ENCODE results near the gene SHC4.
"Not testable (repeated sequence)": the region's sequence is repeated elsewhere in the genome, so short reads cannot be mapped to it uniquely, and the experiment has no call there.

SHC4 gene

DNA sequence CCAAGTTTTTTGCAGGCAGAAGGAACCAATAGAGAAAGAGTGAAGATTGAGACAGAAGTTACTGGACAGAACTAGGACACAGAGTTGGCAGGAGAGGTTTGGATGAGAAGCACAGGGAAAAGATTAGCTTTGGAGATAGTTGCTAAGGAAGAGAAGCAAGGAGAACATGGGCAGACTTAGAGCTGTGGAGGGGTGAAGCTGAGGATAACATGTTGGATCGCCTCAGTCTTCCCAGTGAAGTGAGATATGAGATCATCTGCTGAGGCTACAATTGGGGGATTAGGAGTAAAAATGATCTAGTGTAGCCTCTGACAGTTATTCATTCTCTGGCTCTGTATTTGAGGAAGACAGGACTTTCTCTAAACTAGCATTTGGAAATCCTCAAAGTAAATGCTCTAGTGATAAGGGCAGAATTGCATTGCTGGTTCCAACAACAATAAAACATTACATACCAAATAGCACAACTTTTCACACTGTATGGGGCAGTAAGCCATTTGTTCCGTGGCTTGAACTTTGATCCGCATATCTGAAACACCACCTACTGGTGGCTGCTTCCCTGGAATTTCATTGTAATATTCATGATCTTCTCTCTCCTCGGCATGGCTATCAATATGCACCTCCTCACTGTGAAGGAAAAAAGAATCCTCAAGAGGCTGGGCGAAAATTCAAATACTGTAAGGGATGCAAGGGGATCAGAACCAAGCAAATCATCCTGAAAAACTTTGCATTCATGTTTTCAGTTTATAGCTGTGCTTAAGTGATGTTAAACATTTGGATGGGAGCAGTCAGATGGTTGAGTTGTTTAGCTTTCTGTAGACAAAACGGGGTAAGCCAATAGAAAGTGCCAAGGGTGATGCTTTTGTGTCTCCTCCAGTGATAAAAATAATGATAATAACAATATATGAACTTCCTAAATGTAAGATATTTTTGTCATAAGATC is 107.9 kb downstream of the SHC4 start:
- H3K4me1 Mint-ChIP-seq (ENCODE audit: low read depth), result peaks cover 6% of the 10 kb centered on the region
- H3K27me3 Mint-ChIP-seq, result no peaks in the 10 kb centered on the region
- H3K9me3 Mint-ChIP-seq, result no peaks in the 10 kb centered on the region
- H3K36me3 Mint-ChIP-seq (ENCODE audit: low read depth), result no peaks in the 10 kb centered on the region
- H3K4me3 Mint-ChIP-seq, result no peak overlapping the region
- intact Hi-C loops (cut with micrococcal nuclease), result no loop called here
- H3K27ac Mint-ChIP-seq, result no peak overlapping the region

DNA sequence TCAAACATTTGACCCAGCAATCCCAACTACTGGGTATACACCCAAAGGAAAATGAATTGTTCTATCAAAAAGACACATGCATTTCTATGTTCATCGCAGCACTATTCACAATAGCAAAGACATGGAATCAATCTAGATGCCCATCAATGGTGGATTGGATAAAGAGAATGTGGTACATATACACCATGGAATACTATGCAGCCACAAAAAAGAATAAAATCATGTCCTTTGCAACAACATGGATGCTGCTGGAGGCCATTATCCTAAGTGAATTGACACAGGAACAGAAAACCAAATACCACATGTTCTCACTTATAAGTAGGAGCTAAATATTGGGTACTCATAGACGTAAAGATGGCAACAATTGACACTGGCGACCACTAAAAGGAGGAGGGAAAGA is 109.3 kb downstream of the SHC4 start:
- H3K9me3 Mint-ChIP-seq; H3K4me1 Mint-ChIP-seq (ENCODE audit: low read depth); H3K27me3 Mint-ChIP-seq; H3K36me3 Mint-ChIP-seq (ENCODE audit: low read depth); H3K4me3 Mint-ChIP-seq; intact Hi-C loops (cut with micrococcal nuclease); H3K27ac Mint-ChIP-seq: not testable (repeated sequence)

DNA sequence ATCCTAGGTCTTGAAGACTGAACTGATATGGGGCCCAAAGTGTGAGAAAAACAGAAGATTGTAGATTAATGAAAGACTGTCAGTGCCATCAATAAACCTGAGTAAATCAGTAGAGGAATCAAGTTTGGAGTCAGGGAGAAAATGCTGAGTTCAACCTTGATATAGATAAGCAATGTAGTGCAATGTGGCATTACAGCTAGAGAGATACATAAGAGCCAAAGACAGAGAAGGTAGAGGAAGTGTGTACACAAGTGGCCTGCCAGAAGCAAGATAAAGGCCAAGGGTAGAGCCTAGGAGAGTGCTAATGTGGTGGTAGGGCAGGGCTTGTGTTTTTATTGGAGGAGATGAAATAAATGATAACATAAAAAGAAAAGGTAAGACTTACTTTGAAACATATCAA is 111.8 kb downstream of the SHC4 start:
- no peaks in the 10 kb centered on the region for H3K9me3 Mint-ChIP-seq
- intact Hi-C loops (cut with micrococcal nuclease), result no loop called here
- H3K4me1 Mint-ChIP-seq (ENCODE audit: low read depth), result no peaks in the 10 kb centered on the region
- H3K4me3 Mint-ChIP-seq, result no peak overlapping the region
- H3K27ac Mint-ChIP-seq, result no peak overlapping the region
- no peaks in the 10 kb centered on the region for H3K36me3 Mint-ChIP-seq (ENCODE audit: low read depth)
- no peaks in the 10 kb centered on the region for H3K27me3 Mint-ChIP-seq

DNA sequence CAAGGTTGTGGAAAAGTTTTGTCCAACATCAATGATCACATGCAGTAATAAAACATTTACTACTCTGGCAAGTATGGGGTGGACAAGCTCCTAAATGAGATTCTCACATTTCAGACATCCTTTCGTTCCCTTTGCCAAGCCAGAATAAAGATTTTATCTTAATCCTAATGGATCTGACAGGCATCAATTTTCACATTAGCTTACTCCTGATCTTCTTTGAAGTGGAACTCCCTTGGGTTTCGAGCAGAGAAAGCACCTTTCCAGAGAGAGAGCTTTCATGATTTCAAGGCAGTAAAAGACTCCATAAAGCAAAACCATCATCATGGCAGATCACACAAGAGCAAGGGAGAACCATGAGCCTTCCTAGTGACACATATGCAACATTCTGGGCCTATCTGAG is 113.1 kb downstream of the SHC4 start:
- intact Hi-C loops (cut with micrococcal nuclease), result no loop called here
- Mint-ChIP-seq H3K4me3 (no peak overlapping the region), H3K27me3 (no peaks in the 10 kb centered on the region), H3K9me3 (no peaks in the 10 kb centered on the region), H3K27ac (no peak overlapping the region), H3K36me3 (ENCODE audit: low read depth) (no peaks in the 10 kb centered on the region), H3K4me1 (ENCODE audit: low read depth) (no peaks in the 10 kb centered on the region)

DNA sequence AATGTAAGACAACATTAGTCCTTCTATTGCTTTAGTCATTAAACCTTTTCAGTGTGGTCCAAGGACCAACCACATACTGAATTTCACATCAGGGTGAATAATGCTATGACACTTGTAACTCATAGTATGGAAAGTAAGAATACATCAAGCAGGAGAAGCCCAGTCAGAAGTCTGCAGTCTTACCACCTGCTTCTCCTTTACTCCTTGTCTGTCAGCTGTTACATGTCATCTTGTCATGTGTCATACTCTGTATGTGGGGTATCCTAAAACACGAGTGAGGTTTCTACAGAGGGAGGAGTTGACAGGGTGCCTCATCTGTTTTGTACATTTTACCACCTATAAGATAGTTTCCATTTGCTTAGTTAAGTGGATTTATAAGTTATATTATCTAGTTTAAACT is 118.6 kb downstream of the SHC4 start:
- no peaks in the 10 kb centered on the region for H3K36me3 Mint-ChIP-seq (ENCODE audit: low read depth)
- intact Hi-C loops (cut with micrococcal nuclease), result no loop called here
- H3K4me1 Mint-ChIP-seq (ENCODE audit: low read depth), result no peaks in the 10 kb centered on the region
- no peaks in the 10 kb centered on the region for H3K27me3 Mint-ChIP-seq
- H3K27ac Mint-ChIP-seq, result no peak overlapping the region
- H3K9me3 Mint-ChIP-seq, result no peaks in the 10 kb centered on the region
- no peak overlapping the region for H3K4me3 Mint-ChIP-seq

DNA sequence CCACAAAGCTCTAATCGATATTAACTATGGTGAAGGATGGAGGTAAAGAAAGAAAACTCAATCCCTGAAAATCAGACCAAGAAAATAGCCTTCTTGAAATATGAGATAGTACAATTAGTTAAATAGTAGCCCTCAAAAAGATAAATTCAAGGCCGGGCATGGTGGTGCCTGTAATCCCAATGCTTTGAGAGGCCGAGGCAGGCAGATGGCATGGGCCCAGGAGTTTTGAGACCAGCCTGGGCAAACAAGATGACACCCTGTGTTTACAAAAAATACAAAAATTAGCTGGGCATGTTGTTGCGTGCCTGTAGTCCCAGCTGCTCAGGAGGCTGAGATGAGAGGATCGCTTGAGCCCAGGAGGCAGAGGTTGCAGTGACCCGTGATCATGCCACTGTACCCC is 121.2 kb downstream of the SHC4 start:
- intact Hi-C loops (cut with micrococcal nuclease), result no loop called here
- no peaks in the 10 kb centered on the region for H3K9me3 Mint-ChIP-seq
- H3K36me3 Mint-ChIP-seq (ENCODE audit: low read depth), result no peaks in the 10 kb centered on the region
- no peaks in the 10 kb centered on the region for H3K4me1 Mint-ChIP-seq (ENCODE audit: low read depth)
- H3K4me3 Mint-ChIP-seq, result no peak overlapping the region
- no peaks in the 10 kb centered on the region for H3K27me3 Mint-ChIP-seq
- no peak overlapping the region for H3K27ac Mint-ChIP-seq

DNA sequence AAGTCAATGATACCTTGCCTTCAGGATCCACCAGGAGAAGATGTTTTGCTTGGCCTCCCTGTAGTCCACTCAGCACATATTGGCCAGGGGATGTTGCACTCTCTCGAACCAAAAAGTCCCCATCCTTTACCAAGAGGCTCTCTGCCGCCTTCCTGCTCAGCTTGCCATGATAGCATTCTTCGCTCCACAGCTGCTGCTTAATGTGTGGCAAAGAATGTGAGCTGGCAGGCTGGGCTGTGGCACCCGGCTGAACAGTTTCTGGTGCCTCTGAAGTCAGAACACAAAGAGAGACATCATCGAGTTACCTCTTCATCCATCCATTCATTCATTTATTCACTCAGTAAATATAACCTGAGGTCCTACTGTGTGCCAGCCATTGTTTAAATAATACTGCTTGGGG is 129.0 kb downstream of the SHC4 start:
- Mint-ChIP-seq H3K4me1 (ENCODE audit: low read depth) (no peaks in the 10 kb centered on the region), H3K27me3 (no peaks in the 10 kb centered on the region)
- intact Hi-C loops (cut with micrococcal nuclease), result no loop called here

DNA sequence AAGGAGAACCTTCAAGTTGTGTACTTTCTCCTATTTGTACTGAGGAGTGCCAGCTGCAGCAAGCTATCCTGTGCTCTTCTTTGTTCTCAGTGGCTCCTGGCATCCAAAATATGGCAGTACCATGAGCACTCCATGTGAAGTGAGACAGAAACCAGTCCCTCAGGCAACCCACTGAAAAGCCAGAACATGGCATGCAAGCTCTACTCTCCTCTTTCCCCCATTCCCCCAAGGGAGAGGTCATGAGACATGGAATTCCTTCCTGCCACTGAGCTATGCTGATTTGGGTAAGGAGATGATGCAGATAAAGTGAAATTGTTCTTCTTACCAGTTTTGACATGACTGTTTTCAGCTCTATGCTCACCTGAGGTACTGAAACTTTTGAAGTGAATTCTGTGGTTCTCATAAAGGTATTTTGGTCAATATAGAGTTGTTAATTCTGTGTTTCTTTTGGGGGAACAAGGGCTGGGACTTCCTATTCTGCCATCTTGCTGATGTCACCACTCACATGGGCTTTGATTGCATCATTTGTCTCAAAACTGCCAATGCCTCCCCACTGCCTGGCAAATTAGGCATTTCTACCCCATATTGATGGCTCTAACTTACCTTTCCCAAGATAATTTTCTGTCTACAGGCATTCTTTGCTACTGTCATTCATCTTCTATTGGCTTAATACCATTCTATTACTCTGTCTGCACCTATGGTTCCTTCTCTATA is 130.0 kb downstream of the SHC4 start:
- H3K36me3 Mint-ChIP-seq (ENCODE audit: low read depth), result no peaks in the 10 kb centered on the region
- no peaks in the 10 kb centered on the region for H3K27me3 Mint-ChIP-seq
- H3K4me1 Mint-ChIP-seq (ENCODE audit: low read depth), result no peaks in the 10 kb centered on the region
- peaks cover 19% of the 10 kb centered on the region for H3K9me3 Mint-ChIP-seq
- intact Hi-C loops (cut with micrococcal nuclease), result no loop called here
- H3K27ac Mint-ChIP-seq, result no peak overlapping the region
- no peak overlapping the region for H3K4me3 Mint-ChIP-seq

More for the DNA sequence above, 129.0 kb downstream of the SHC4 start:
- Mint-ChIP-seq H3K9me3 (peaks cover 19% of the 10 kb centered on the region), H3K4me3 (no peak overlapping the region), H3K36me3 (ENCODE audit: low read depth) (no peaks in the 10 kb centered on the region), H3K27ac (no peak overlapping the region)

DNA sequence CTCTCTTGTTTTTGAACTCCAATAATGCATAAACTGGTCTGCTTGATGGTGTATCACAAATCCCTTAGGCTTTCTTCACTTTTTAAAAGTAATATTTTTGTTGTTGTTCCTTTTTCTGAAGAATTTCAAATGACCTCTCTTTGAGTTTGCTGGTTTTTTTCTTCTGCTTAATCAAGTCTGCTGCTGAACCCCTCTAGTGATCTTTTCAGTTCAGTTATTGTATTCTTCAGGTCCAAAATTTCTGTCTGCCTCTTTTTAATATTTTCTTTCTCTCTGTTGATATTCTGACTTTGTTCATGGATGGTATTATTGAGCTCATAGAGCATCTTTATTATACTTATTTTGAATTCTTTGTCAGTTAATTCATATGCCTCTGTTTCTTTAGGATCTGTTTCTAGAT is 131.1 kb downstream of the SHC4 start:
- no peaks in the 10 kb centered on the region for H3K4me1 Mint-ChIP-seq (ENCODE audit: low read depth)
- peaks cover 19% of the 10 kb centered on the region for H3K9me3 Mint-ChIP-seq
- H3K27me3 Mint-ChIP-seq, result no peaks in the 10 kb centered on the region
- no peaks in the 10 kb centered on the region for H3K36me3 Mint-ChIP-seq (ENCODE audit: low read depth)
- no peak overlapping the region for H3K27ac Mint-ChIP-seq
- intact Hi-C loops (cut with micrococcal nuclease), result no loop called here
- no peak overlapping the region for H3K4me3 Mint-ChIP-seq

DNA sequence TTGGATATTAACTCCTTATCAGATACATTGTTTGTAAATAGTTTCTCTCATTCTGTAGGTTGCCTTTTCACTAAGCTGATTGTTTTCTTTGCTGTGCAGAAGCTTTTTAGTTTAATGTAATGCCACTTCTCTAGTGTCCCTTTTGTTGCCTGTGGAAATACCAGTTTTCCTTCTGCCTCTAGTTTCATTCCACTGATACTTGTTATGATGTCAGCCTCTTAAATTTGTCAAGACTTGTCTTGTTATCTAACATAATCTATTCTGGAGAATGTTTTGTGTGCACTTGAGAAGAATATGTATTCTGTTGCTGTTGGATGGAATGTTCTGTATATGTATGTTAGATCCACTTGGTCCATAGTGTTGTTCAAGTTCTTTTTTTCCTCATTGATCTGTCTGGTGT is 134.8 kb downstream of the SHC4 start:
- H3K9me3 Mint-ChIP-seq, result peaks cover 19% of the 10 kb centered on the region
- no peaks in the 10 kb centered on the region for H3K27me3 Mint-ChIP-seq
- no peak overlapping the region for H3K27ac Mint-ChIP-seq
- H3K4me3 Mint-ChIP-seq, result no peak overlapping the region
- intact Hi-C loops (cut with micrococcal nuclease), result no loop called here
- no peaks in the 10 kb centered on the region for H3K4me1 Mint-ChIP-seq (ENCODE audit: low read depth)
- no peaks in the 10 kb centered on the region for H3K36me3 Mint-ChIP-seq (ENCODE audit: low read depth)

DNA sequence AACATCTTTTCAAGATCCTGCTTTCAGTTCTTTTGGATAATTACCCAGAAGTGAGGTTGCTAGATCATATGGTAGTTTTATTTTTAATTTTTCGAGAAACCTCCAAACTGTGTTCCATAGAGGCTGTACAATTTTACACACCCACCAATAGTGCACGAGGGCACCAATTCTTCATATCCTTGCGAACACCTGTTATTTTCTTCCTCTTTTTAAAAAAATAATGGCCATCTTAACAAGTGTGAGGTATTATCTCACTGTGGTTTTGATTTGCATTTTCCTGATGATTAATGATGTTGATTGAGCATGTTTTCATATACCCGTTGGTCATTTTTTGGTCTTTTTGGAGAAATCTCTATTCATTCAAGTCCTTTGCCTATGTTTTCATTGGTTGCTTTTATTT is 135.2 kb downstream of the SHC4 start:
- H3K27me3 Mint-ChIP-seq, result no peaks in the 10 kb centered on the region
- H3K9me3 Mint-ChIP-seq, result peaks cover 15% of the 10 kb centered on the region
- no peak overlapping the region for H3K4me3 Mint-ChIP-seq
- no peaks in the 10 kb centered on the region for H3K36me3 Mint-ChIP-seq (ENCODE audit: low read depth)
- intact Hi-C loops (cut with micrococcal nuclease), result no loop called here
- H3K27ac Mint-ChIP-seq, result no peak overlapping the region
- H3K4me1 Mint-ChIP-seq (ENCODE audit: low read depth), result no peaks in the 10 kb centered on the region

DNA sequence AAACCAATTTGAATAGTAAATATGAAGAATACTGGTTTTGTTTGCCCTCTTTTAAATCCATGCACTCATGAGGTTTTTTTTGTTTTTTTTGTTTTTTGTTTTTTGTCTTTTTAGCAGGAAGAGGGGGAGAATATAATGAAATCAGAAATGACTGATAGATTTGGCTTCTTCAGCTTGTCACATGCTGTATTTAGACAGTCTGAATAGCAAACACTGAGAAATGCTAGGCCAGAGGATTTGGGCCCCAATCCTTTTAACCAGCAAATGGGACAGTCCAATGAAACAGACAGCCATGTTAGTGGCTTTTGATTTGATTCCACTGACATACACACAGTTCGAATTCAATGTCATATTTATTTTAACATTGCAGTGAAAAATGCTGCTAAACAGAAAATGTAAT is 138.6 kb downstream of the SHC4 start:
- no peak overlapping the region for H3K27ac Mint-ChIP-seq
- no peaks in the 10 kb centered on the region for H3K4me1 Mint-ChIP-seq (ENCODE audit: low read depth)
- intact Hi-C loops (cut with micrococcal nuclease), result no loop called here
- no peaks in the 10 kb centered on the region for H3K36me3 Mint-ChIP-seq (ENCODE audit: low read depth)
- H3K9me3 Mint-ChIP-seq, result no peaks in the 10 kb centered on the region
- no peak overlapping the region for H3K4me3 Mint-ChIP-seq
- H3K27me3 Mint-ChIP-seq, result no peaks in the 10 kb centered on the region

DNA sequence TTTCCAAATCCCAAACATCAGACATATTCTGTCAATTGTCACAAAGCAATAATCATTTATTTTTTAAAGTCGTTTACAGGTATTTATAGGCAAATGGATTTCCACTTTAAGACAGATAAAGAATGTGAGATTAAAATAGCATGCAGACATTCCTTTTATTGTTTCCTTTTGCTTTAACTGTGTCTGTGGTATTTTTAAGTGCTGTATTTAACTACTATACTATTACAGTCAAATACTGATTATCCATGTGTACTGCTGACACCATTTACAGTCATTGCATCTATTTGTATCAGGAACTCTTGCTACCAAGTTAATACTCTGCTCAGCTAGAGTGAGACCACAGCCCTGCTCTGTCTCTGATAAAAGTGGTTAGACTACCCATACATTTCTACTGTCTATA is 140.0 kb downstream of the SHC4 start:
- no peaks in the 10 kb centered on the region for H3K36me3 Mint-ChIP-seq (ENCODE audit: low read depth)
- intact Hi-C loops (cut with micrococcal nuclease), result no loop called here
- H3K27ac Mint-ChIP-seq, result no peak overlapping the region
- no peaks in the 10 kb centered on the region for H3K9me3 Mint-ChIP-seq
- H3K4me3 Mint-ChIP-seq, result no peak overlapping the region
- H3K4me1 Mint-ChIP-seq (ENCODE audit: low read depth), result no peaks in the 10 kb centered on the region
- no peaks in the 10 kb centered on the region for H3K27me3 Mint-ChIP-seq

DNA sequence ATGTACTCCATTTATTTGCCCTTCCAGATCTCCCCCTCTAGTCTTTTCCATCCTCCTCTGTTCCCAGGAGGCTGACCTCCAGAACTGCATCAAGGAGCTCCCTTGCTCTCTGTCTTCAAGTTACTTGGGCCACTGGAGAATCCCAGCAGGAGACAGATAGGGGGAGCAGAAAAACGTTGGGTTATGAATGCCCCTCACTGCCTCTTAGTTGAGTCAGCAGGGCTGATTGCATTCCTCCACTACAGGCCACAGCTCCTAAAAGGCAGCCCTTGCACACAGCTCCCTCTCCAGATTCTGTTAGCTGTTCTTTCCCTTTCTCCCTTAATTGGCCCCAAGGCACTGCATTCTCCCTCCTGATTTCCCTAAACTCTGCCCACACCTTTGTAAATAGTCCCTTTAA is 140.5 kb downstream of the SHC4 start:
- no peaks in the 10 kb centered on the region for H3K36me3 Mint-ChIP-seq (ENCODE audit: low read depth)
- intact Hi-C loops (cut with micrococcal nuclease), result no loop called here

More for the DNA sequence above, 140.5 kb downstream of the SHC4 start:
- no peaks in the 10 kb centered on the region for H3K4me1 Mint-ChIP-seq (ENCODE audit: low read depth)
- no peak overlapping the region for H3K27ac Mint-ChIP-seq
- H3K27me3 Mint-ChIP-seq, result no peaks in the 10 kb centered on the region
- H3K9me3 Mint-ChIP-seq, result no peaks in the 10 kb centered on the region
- H3K4me3 Mint-ChIP-seq, result no peak overlapping the region

Data from dendritic cell treated with granulocyte-macrophage colony-stimulating factor and Interleukin-4, amounts not matched to agents 40 ng/mL and 50 ng/mL, for 4 days (primary cell).